Measurements from ENCODE around the gene INPP5D.

DNA sequence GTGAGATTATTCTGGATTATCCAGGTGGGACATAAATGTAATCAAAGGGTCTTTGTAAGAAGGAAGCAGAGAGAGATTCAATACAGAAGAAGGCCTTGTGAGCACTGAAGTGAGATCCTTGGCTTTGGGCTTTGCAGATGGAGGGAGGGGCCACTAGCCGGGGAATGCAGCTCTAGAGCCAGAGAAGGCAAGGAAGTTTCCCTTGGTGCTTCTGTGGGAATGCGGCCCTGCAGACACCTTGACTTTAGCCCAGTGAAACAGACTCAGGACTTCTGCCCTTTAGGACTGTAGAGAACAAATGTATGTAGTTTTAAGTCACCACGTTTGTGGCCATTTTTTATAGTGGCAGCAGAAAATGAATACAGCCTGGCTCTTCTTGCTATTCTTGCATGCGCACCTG, 19.6 kb upstream of the INPP5D start:
- TF ChIP-seq, protein P1, sequence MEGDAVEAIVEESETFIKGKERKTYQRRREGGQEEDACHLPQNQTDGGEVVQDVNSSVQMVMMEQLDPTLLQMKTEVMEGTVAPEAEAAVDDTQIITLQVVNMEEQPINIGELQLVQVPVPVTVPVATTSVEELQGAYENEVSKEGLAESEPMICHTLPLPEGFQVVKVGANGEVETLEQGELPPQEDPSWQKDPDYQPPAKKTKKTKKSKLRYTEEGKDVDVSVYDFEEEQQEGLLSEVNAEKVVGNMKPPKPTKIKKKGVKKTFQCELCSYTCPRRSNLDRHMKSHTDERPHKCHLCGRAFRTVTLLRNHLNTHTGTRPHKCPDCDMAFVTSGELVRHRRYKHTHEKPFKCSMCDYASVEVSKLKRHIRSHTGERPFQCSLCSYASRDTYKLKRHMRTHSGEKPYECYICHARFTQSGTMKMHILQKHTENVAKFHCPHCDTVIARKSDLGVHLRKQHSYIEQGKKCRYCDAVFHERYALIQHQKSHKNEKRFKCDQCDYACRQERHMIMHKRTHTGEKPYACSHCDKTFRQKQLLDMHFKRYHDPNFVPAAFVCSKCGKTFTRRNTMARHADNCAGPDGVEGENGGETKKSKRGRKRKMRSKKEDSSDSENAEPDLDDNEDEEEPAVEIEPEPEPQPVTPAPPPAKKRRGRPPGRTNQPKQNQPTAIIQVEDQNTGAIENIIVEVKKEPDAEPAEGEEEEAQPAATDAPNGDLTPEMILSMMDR (IDR thresholded peaks at IDR 0.05), result no peak
- no peak for TF ChIP-seq EP300 (IDR thresholded peaks at IDR 0.05)
- TF ChIP-seq POLR2A (IDR thresholded peaks at IDR 0.05), result no peak
